SK-N-DZ (cell line): ENCODE results near the gene TRMT13.
"Not testable (repeated sequence)": the region's sequence is repeated elsewhere in the genome, so short reads cannot be mapped to it uniquely, and the experiment has no call there.

Source experiments
- DNase-seq: peaks from one replicate; pipeline ENCODE4 v3.0.0-alpha.2; 2015; ENCODE audit warnings: low spot score
- small RNA-seq, 2 experiments: library from RNA; depleted of rRNA; stranded (forward); fragments of <200 nt; gene quantifications; one replicate each; pipeline ENCODE3, GENCODE V24; 2014

The TRMT13 gene

DNA sequence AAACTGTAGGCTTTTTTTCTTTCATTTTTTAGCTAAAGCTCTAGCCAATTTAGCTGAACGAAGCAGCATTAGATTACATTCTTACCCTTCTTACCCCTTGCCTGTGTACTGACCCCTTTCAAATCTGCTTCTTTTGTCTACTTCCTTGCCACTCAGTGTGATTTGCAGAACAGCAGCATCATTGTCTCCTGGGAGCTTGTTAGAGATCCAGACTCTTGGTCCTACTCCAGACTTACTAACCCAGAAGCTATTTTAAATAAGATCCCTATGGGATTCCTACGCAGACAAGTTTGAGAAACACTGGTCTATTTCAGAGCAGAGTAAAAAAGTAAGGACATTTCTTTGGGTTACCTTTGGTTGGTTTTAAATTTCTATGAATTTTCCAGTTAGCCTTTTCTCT is 31.3 kb downstream of the TRMT13 start:
- no peak for DNase-seq

- no peak for DNase-seq
These were observed 31.7 kb downstream of the TRMT13 start for GRCh38 chr1:100164702-100165101.

- DNase-seq: no peak
These were observed 35.1 kb downstream of the TRMT13 start for GRCh38 chr1:100168051-100168450.

DNA sequence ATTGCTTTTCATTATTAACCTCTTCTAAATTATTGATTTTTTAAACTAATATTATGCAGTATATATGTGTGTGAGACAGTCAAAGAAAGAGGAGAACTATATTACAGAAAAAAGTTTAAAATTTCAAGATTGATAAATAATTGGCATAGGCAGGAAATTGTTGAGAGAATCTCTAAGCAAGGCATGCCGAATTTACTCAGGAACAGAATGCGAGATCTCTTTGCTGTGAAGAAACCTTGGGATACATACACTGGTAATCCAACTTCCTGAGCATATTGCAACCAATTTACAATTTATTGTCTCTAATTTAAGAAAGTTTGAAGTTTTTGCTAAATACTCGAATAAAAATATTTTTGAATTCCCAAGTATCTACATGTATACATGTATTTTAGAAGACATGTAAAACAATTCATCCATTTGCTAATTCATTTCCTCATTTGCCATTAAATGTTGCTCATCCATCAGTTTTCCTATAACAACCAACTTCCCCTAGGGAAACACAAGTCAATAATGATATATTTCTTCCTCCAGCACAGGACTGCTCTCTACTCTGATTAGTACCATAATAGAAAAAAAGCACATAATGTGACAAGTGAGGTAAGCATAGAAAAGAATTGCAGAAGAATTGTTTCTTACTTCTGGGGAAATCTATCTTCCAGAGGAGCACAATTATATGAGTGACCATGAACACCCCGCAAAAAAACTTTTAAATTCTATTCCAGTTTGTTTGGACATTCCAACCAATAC is 44.5 kb downstream of the TRMT13 start:
- DNase-seq: no peak

GRCh38 chr1:100178091-100178490 is 45.1 kb downstream of the TRMT13 start, which contains the start of gene LRRC39:
Gene LRRC39 (minus strand): TSS chr1:100178256. CDS start chr1:100168516, 9,740 bp downstream.
- no peak for DNase-seq

- no peak for DNase-seq
These were observed 50.4 kb downstream of the TRMT13 start for GRCh38 chr1:100183370-100183769.

DNA sequence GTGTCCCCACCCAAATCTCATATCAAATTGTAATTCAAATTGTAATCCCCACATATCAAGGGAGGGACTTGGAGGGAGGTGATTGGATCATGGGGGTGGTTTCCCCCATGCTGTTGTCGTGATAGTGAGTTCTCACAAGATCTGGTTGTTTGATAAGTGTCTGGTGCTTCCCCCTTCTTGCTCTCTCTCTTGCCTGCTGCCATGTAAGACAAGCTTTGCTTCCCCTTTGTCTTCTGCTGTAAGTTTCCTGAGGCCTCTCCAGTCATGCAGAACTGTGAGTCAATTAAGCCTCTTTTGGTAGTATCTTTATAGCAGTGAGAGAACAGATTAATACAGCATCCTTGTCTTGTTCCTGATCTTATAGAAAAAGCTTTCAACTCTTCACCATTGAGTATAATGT is 51.6 kb downstream of the TRMT13 start:
- DNase-seq: no peak

DNA sequence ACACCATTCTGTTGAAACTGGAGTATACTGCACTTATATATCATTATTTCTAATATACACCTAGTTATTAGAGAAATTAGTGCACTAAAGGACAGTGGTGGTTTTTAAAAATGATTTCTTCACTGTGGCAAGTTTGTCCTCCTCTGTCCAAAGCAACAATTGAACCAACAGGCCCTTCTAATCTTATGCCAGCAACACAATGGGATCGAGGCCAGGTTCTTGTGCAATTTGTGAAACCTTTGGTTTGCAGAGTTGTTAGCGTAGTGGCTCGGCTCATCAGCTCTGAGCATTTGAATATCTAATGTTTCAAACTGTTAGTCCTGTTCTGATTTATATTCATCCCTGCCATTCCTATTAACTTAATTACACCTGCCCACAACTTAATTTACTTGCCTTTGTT is 54.9 kb downstream of the TRMT13 start:
- DNase-seq: no peak

DNA sequence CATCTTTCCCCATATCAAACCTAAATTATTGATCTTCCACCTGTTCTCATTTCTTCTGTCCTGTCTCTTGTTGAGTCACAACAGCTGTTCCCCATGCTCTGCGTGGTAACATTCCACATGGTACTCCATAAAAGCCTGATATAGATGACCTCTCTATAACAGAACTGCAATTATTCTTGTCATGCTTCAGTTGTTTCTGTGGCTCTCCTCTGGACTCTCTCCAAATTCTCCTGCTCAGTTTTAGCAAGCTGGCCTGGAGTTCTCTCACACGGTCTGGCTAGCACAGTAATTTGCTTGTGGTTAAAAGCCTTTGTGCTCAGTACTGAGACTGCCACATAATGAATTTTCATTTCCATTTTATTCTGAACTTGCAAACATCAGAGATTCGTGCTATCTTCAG is 55.7 kb downstream of the TRMT13 start:
- peak; percentile 2 for DNase-seq

- no peak for DNase-seq
These were observed 65.6 kb downstream of the TRMT13 start for GRCh38 chr1:100198596-100198995.

DNA sequence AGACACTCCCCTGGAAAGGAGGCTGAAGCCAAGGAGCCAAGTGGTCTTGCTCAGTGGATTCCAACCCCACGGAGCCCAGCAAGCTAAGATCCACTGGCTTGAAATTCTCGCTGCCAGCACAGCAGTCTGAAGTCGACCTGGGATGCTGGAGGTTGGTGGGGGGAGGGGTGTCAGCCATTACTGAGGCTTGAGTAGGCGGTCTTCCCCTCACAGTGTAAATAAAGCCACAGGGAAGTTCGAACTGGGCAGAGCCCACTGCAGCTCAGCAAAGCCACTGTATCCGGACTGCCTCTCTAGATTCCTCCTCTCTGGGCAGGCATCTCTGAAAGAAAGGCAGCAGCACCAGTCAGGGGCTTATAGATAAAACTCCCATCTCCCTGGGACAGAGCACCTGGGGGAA is 67.1 kb downstream of the TRMT13 start:
- not testable (repeated sequence) for DNase-seq

Small RNA genes lying within 50 kb of the gene (small RNA-seq; reads per million reads assigned to genes)
- 0.13 to 0.18 reads per million in 2 experiments for gene AC093019.1
- gene RPL23AP90: 0 reads per million in 2 experiments
